GM12891 (cell line): ENCODE data around the gene ZNF488.

Source experiments
- DNase-seq: peaks from one replicate; pipeline ENCODE4 v3.0.0; 2011; ENCODE audit warnings: low spot score; ENCODE audit not compliant: insufficient read length
- FAIRE-seq: peaks from 2 replicates; lab custom pipeline; 2011; peaks lifted over from hg19 to GRCh38; lab: Jason Lieb, UNC
- PAX5 ChIP-seq: IDR thresholded peaks from 2 replicates; pipeline ENCODE4 v1.6.1; 2011; ENCODE audit warnings: low read length, moderate library complexity, mild to moderate bottlenecking; ENCODE audit not compliant: insufficient read depth, severe bottlenecking
- POLR2A ChIP-seq: IDR thresholded peaks from 2 replicates; pipeline ENCODE4 v1.6.1; 2011; ENCODE audit warnings: low read depth, low read length, control low read depth
- POLR2AphosphoS5 ChIP-seq: IDR thresholded peaks from 2 replicates; pipeline ENCODE4 v1.6.1; 2011; ENCODE audit warnings: low read depth, low read length, control low read depth
- POU2F2 ChIP-seq: IDR thresholded peaks from 2 replicates; pipeline ENCODE4 v1.6.1; 2011; ENCODE audit warnings: low read depth, mild to moderate bottlenecking, control low read depth, low read length, moderate library complexity
- SPI1 ChIP-seq: IDR thresholded peaks from 2 replicates; pipeline ENCODE4 v1.6.1; 2011; ENCODE audit warnings: low read depth, low read length, control low read depth
- TAF1 ChIP-seq: IDR thresholded peaks from 2 replicates; pipeline ENCODE4 v1.6.1; 2011; ENCODE audit warnings: low read depth, low read length, control low read depth

Gene ZNF488

DNA sequence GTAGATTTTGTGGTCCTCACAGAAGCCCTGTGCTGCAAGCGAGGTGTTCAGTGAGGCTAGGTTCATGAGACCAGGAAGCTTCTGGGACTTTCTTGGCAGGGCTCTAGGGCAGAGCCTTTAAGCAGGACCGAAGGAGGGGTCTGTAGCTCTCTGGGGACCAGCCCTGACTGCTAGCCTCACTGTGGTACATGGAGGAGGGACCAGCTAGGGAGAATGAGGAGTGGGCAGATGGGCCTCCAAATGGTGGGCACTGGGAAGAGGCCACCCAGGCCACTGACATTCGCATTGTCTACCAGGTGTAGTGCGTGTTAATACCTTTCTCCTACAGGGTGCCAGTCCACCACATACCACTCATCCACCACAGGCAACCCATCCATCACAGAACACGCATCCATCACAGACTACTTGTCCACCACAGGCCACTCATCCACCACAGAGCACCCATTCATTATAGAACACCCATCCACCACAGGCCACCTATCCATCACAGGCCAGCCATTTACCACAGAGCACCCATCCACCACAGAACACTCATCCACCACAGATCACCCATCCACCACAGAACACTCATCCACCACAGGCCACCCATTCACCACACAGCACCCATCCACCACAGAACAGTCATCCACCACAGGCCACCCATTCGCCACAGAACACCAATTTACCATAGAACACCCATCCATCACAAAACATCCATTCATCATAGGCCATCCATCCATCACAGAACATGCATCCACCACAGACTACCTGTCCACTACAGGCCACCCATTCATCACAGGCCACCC lies 31.6 kb upstream of the ZNF488 start:
- TF ChIP-seq TAF1, result no peak
- TF ChIP-seq POLR2A, result no peak
- no peak for TF ChIP-seq PAX5
- no peak for TF ChIP-seq POU2F2
- TF ChIP-seq SPI1, result no peak
- FAIRE-seq, result no peak
- DNase-seq, result no peak

DNA sequence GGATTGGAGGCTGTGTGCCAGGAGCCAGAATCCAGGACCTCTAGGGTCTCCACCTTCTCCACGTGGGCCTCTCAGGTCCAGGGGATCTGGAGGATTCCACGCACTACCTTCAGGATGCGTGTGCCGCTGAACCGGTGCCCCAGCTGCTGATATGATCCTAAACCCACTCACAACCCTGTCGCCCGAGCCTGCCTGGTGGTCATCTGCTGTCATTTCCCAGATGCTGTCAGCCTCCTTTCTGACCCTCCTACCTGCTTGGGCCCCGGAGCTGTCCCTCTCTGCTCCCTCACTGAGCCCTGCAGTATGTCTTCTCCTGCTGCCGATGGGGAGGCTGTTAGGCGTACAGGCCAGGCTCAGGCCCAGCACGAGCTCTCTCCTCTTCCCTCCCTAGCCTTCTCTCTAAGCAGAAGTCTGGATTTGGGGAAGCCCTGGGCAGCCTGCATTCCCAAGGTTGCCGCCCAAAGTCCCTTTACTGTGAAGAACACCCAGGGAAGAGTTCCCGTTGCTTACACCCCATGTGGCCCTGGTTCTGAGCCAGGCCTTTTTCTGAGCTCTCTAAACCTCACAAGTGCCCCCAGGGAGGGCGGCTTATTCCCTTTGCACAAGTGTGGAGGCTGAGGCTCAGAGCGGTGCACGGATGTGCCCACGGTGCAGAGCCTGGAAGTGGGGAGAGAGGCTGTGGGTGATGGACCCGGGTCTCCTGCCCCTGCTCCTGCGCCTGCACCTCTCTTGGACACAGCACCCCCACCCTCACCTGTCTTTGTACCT lies 30.8 kb upstream of the ZNF488 start:
- no peak for FAIRE-seq
- DNase-seq, result no peak
- TF ChIP-seq POU2F2, result no peak
- TF ChIP-seq POLR2AphosphoS5, result no peak
- TF ChIP-seq TAF1, result no peak
- TF ChIP-seq SPI1, result no peak
- no peak for TF ChIP-seq PAX5
- no peak for TF ChIP-seq POLR2A

DNA sequence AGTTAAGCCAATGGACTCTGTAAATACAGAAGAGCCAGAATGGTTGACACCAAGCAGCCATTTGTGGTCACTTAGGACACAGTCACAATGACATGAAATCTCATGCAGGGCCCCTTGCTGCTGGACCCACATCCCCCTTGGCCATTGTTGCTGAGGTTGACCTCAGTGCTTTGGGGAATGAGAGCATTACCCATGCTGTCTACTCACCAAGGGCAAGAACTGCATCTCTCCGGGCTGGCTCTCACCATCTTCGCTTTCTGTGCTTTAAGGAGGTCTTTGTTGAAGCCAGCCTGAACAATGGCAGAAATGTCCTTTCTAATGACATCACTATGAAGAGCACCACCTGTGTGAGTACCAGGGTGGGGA lies 30.1 kb upstream of the ZNF488 start:
- DNase-seq (no peak), FAIRE-seq (no peak)
- TF ChIP-seq PAX5 (no peak), POLR2AphosphoS5 (no peak)

DNA sequence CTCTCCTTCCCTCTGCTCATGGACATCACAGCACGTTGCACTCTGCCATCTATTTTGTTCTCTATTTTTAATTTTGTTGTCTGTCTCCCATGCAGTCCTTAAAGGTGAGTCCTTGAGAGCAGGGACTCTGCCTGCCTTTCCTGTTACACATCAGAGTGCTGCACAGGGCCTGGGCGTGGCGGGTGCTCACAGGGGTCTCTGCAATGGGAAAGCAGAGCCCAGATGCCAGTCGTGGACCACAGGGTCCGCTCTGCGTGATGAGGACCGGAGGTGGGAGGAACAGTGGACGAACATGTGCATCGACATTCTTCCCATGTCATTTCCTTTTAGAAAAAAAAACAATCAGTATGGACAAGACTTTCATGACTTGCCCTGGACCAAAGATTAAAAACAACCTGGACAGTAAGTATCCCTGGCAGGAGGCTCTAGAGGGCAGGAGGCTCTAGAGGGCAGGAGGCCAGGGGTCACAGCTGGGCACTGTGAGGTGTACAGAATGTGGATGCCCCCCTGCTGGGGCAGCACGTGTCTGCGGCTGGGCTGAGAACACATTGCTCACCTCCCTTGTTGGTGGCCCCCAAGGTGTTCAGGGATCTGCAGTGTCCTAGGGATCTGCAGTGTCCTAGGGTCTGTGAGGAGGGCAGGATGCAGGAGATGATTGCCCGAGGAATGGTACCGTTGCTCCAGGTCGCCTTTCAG lies 29.6 kb upstream of the ZNF488 start:
- DNase-seq, result no peak
- no peak for TF ChIP-seq POLR2A
- no peak for TF ChIP-seq SPI1
- TF ChIP-seq TAF1, result no peak
- TF ChIP-seq PAX5, result no peak
- TF ChIP-seq POU2F2, result no peak
- no peak for TF ChIP-seq POLR2AphosphoS5
- no peak for FAIRE-seq

DNA sequence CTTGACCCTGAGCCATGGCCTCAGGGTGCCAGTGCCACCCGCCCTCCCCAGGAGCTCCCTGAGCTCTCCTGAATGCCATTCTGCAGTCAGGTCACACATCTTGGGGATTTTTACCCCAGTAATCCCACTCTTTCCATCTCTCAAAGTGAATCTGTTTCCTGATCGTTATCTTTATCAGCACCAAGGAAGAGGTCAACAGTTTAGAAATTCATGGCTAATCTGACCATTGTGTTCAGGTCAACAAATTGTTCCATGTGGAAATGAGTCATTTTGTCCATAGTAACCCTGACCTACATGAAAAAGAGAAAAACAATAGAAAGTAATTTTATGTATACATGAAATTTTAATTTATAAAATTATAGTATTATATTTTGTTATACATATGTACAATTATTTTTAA lies 28.8 kb upstream of the ZNF488 start:
- DNase-seq, result no peak
- FAIRE-seq, result no peak
- TF ChIP-seq POU2F2 (no peak), POLR2A (no peak), SPI1 (no peak), POLR2AphosphoS5 (no peak), PAX5 (no peak)

DNA sequence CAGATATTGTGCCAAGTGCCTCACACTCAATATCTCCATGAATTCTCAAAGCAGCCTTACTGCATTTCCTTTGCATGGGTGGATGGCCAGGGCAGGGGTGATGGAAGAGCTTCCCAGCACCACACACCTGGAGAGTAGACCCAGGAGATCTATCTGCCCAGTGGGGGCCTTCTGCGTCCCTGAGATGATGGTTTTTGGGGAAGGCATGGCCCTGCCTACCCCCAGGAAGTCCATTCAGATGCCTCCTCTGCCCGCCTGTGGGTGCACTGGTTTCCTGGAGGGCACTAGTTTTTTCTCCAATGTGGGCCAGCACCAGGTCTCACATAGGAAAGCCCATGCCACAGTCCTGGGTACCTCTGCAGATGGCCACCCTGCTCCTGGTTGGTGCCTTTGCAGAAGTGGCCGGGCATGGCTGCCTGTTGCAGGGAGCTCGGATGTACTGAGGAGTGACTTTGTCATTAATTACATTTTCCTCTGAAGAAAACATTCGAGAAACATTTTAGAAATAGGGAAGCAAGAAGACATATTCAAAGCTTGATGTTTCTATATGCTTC lies 28.2 kb upstream of the ZNF488 start:
- no peak for TF ChIP-seq POLR2AphosphoS5
- no peak for TF ChIP-seq SPI1
- no peak for TF ChIP-seq POU2F2
- no peak for TF ChIP-seq PAX5
- no peak for TF ChIP-seq TAF1
- TF ChIP-seq POLR2A, result no peak
- DNase-seq (no peak), FAIRE-seq (no peak)

DNA sequence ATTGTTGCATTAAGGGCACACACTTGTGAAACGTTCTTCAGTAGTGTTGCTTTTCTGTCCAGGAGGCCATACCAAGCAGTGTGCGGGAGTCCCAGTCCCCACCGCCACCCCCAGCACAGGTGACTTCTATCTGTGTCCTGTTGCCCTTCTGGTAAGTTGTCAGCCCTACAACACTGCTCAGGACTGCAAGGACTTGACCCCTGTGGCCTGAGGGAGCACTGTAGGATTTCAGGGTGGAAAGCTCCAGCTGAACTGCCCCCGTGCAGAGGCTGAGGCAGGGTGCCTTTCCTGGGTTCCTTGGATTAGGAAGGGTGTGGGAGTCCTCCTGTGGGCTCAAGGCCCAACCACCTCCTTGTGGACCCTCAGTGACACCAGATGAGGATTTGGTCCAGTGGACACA lies 26.8 kb upstream of the ZNF488 start:
- TF ChIP-seq POLR2A (no peak), POLR2AphosphoS5 (no peak), TAF1 (no peak), POU2F2 (no peak), PAX5 (no peak), SPI1 (no peak)
- FAIRE-seq, result no peak
- no peak for DNase-seq

DNA sequence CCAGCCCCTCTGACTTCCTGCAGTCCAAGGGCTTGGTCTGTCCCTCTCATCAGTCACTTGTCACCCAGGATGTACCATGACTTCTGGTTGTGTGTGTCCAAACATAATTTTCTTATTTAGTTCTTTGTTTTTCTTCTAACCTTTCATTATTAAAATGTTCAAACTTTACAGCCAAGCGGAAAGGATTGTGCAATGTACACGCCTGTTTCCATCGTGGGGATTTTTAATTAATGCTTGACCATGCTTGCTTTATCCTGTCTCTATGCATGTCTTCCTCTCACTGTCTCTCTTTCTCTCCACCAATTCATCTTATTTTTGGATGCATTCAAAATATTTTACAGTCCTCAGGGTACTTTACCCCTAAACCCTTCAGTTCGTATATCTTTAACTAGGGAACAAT lies 26.2 kb upstream of the ZNF488 start:
- DNase-seq, result no peak

DNA sequence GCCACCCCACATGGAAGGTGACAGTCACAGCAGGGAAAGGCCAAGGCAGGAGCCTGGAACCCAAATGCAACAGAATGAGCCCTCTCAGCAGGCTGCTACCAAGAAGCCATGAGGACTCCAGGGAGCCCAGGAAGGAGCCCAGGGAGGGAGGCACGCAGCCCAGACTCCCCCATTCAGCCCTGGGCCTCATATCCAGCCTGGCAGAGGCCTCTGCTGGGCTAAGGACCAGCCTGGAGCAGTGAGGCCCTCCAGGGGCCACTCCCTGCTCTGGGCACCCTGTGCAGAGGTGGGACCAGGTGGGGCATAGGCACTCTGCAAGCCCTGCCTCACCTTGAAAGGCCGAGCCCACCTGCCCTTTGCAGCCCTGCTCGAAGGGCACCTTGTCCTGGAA lies 25.8 kb upstream of the ZNF488 start:
- FAIRE-seq (no peak), DNase-seq (no peak)
- TF ChIP-seq SPI1 (no peak), PAX5 (no peak), POLR2A (no peak), POU2F2 (no peak), TAF1 (no peak), POLR2AphosphoS5 (no peak)

More for the DNA sequence above, 26.2 kb upstream of the ZNF488 start:
- TF ChIP-seq POLR2AphosphoS5 (no peak), POU2F2 (no peak), POLR2A (no peak), TAF1 (no peak), PAX5 (no peak), SPI1 (no peak)
- no peak for FAIRE-seq
